Measurements from ENCODE around the gene WBP1.
"Not testable (repeated sequence)": the region's sequence is repeated elsewhere in the genome, so short reads cannot be mapped to it uniquely, and the experiment has no call there.

Gene WBP1

GRCh38 chr2:74458132-74458937 lies at the start of gene WBP1:
WBP1 (plus strand) TSS chr2:74458438; CDS start chr2:74458603, 165 bp downstream.
- DNase-seq, result peak; percentile 99

- DNase-seq, result no peak
Measured at GRCh38 chr2:74413001-74413698, 45.1 kb upstream of the WBP1 start.

DNA sequence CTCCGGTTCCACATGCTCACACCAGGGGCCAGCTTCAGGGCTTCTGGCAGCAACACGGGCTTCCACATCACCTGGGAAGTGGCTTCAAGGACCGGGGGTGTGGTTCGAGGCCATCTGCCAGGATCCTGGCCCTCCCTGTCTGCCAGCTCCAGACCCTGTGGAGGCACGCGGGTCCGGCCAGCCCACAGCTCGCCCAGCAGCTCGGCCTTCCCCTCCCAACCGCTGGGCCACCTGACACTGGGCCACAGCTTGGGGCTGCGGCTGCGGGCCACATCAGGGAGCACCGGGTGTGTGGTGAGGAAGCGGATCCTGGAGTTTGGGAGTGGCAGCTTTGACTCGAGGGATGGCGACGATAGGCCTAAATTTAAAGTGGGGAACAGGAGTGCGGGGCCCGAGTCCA lies 43.8 kb upstream of the WBP1 start:
- DNase-seq, result no peak

- DNase-seq, result no peak
Measured at GRCh38 chr2:74414881-74415761, 43.1 kb upstream of the WBP1 start.

GRCh38 chr2:74415762-74416395 lies 42.4 kb upstream of the WBP1 start:
- DNase-seq, result no peak

GRCh38 chr2:74416778-74417177 lies 41.5 kb upstream of the WBP1 start:
- DNase-seq, result no peak

- no peak for DNase-seq
Measured at GRCh38 chr2:74417197-74417596, 41.0 kb upstream of the WBP1 start.

DNA sequence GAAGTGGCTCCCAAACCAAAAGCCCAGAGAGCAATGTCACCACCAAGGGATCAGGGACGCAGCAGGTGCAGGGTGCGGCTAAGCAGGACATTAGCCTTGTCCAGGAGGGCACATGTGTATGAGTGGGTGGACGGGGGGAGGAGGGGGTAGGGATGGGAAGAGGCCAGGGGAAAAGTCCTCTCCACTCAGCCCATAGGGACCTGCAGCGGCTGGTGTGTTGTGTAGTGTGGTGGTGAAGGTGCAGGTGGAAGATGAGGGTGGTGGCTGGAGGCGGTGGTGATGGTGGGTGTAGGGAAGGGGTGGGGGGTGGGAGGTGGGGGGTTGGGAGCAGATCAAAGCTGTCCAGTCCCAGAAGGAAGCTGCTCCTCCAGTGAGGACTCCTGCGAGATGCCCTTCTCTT lies 40.5 kb upstream of the WBP1 start:
- DNase-seq, result no peak

DNA sequence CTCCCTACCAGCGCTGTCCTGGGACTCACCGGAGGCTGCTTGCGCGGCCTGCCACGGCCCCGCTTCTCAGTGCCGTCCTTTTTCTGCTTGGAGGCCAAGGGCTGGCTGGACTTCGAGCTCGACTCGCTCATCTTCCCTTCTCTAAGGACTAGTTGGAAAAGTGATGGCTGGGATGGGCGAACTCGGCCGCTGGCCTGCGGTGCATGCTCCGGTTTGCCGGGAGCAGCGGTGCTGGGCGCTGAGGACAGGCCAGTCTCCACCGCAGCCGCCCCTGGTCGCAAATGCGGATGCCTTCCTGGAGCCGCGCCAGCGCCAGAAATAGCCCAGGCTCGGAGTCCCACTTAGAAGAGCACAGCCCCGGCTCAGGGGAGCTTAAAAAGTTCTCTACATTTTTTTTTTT lies 39.9 kb upstream of the WBP1 start:
- no peak for DNase-seq

DNA sequence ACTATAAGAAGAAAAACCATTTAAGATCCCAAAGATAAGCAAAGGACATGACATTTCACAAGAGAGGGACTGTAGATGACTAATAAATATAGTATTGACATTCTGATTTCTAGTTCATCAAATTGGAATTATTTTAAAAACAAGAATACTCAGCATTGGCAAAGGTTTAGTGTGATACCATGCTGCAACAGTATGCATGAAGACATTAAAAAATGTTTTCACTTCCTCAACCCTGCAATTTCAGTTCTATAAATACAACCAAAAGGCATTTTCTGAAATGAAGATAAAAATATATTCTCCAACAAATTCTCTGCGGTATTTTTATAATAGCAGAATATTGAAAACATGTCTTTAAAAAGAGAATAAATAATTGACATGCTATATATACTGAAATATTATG lies 38.9 kb upstream of the WBP1 start:
- no peak for DNase-seq

- DNase-seq, result no peak
Measured at GRCh38 chr2:74420006-74420405, 38.2 kb upstream of the WBP1 start.

DNA sequence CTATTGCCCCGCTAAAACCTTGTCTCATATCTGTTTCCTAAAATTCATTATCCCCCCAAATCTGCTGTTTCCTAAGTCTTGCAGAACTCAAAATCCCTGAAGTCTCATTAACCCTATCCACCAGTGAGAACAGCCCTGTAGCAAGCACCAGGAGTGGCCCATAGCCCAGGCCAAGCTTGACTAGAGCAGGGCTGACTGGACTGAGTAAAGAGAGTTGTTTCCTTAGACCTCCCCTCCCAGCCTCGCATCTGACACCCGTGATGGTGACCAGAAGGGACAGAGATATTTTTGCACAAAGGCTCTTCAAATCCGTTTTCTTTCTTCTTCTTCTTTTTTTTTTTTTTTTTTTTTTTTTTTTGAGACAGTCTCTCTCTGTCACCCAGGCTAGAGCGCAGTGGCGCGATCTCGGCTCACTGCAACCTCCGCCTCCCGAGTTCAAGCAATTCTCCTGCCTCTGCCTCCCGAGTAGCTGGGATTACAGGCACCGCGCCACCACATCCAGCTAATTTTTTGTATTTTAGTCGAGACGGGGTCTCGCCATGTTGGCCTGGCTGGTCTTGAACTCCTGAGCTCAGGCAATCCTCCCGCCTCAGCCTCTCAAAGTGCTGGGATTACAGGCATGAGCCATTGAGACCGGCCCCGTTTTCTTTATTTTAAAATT lies 37.7 kb upstream of the WBP1 start:
- not testable (repeated sequence) for DNase-seq

- peak; percentile 85 for DNase-seq
Measured at GRCh38 chr2:74421221-74421870, 36.9 kb upstream of the WBP1 start, which contains the start of the genes C2orf81 and WDR54. C2orf81 (minus strand) TSS chr2:74421619; CDS start chr2:74421560, 59 bp downstream. WDR54 (plus strand) TSS chr2:74421730; CDS start chr2:74422154, 424 bp downstream.

- no peak for DNase-seq
Measured at GRCh38 chr2:74423231-74424095, 34.8 kb upstream of the WBP1 start.

GRCh38 chr2:74424139-74424992 lies 33.9 kb upstream of the WBP1 start:
- no peak for DNase-seq

GRCh38 chr2:74424995-74425406 lies 33.2 kb upstream of the WBP1 start:
- DNase-seq, result no peak

GRCh38 chr2:74425523-74425922 lies 32.7 kb upstream of the WBP1 start:
- no peak for DNase-seq

DNA sequence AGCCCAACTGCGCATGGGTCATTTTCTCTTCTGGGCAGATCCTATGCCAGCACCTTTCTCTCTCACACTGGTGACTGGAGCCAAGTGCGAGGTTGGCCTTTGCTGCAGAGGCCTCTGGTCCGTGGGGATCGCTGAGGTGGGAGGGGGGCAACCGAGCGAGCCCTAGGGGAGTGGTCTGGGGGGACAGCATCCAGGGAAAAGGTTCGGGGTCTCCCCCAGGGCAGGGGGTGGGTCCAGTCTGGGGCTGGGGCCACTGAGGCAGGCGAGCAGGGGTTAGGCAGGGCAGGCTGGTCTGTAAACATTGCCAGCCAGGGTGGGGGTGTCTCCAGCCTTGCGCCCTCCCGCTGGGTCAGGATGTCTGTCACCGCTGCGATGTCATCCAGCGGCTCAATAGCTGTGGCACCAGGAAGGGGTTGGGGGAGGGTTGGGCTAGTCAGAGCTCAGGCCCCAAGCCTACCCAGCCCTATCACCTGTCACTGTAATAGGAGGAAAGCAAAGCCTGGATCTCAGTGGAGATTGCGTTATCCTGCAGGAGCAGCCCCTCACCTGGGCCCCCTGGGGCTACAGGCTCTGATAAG lies 32.0 kb upstream of the WBP1 start:
- no peak for DNase-seq

GRCh38 chr2:74427551-74427950 lies 30.7 kb upstream of the WBP1 start:
- DNase-seq, result no peak

Data from SHP77 treated with DMSO at 0.1 percent for 48 hours (cell line).